ENCODE data around the gene FGF3.

DNA sequence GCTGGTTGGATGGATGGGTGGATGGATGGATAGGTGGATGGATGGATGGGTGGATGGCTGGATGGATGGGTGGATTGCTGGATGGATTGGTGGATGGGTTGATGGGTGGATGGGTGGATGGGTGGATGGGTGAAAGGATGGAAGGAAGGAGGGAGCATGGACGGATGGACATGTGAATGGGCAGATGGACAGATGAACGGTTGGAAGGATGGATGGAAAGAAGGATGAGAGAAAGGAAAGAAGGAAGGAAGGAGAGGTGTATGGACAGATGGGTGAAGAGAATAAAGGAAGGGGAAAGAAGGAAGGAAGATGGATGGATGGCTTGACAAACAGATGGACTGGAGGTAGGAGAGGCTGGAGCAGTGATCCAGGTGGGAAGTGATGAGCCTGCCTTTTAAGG, 5.4 kb downstream of the FGF3 start:
- TF ChIP-seq, protein P1, sequence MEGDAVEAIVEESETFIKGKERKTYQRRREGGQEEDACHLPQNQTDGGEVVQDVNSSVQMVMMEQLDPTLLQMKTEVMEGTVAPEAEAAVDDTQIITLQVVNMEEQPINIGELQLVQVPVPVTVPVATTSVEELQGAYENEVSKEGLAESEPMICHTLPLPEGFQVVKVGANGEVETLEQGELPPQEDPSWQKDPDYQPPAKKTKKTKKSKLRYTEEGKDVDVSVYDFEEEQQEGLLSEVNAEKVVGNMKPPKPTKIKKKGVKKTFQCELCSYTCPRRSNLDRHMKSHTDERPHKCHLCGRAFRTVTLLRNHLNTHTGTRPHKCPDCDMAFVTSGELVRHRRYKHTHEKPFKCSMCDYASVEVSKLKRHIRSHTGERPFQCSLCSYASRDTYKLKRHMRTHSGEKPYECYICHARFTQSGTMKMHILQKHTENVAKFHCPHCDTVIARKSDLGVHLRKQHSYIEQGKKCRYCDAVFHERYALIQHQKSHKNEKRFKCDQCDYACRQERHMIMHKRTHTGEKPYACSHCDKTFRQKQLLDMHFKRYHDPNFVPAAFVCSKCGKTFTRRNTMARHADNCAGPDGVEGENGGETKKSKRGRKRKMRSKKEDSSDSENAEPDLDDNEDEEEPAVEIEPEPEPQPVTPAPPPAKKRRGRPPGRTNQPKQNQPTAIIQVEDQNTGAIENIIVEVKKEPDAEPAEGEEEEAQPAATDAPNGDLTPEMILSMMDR (IDR thresholded peaks at IDR 0.05; ENCODE audit: poor library complexity, severe bottlenecking) = no peak
- TF ChIP-seq RAD21 (conservative IDR thresholded peaks at IDR 0.05) (no peak), POLR2AphosphoS5 (IDR thresholded peaks at IDR 0.05) (no peak), EP300 (conservative IDR thresholded peaks at IDR 0.05; ENCODE audit: poor library complexity, severe bottlenecking) (no peak), EZH2 (IDR thresholded peaks at IDR 0.05; ENCODE audit: borderline replicate concordance, insufficient read depth, low read length, poor library complexity, severe bottlenecking) (no peak)
- TF ChIP-seq, protein P2, sequence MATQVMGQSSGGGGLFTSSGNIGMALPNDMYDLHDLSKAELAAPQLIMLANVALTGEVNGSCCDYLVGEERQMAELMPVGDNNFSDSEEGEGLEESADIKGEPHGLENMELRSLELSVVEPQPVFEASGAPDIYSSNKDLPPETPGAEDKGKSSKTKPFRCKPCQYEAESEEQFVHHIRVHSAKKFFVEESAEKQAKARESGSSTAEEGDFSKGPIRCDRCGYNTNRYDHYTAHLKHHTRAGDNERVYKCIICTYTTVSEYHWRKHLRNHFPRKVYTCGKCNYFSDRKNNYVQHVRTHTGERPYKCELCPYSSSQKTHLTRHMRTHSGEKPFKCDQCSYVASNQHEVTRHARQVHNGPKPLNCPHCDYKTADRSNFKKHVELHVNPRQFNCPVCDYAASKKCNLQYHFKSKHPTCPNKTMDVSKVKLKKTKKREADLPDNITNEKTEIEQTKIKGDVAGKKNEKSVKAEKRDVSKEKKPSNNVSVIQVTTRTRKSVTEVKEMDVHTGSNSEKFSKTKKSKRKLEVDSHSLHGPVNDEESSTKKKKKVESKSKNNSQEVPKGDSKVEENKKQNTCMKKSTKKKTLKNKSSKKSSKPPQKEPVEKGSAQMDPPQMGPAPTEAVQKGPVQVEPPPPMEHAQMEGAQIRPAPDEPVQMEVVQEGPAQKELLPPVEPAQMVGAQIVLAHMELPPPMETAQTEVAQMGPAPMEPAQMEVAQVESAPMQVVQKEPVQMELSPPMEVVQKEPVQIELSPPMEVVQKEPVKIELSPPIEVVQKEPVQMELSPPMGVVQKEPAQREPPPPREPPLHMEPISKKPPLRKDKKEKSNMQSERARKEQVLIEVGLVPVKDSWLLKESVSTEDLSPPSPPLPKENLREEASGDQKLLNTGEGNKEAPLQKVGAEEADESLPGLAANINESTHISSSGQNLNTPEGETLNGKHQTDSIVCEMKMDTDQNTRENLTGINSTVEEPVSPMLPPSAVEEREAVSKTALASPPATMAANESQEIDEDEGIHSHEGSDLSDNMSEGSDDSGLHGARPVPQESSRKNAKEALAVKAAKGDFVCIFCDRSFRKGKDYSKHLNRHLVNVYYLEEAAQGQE (IDR thresholded peaks at IDR 0.05; ENCODE audit: borderline replicate concordance) = no peak

Measured in neural cell (in vitro differentiated cells).